HL-60 (cell line): Measurements from ENCODE around the gene ACSF3.

ENCODE experiments used
- DNase-seq, 2 experiments: peaks; one replicate each; pipeline ENCODE4 v3.0.0-alpha.2; 2010 to 2020; ENCODE audit warnings: low read depth in 1 of 2, low spot score in 1 of 2
- H3K27ac ChIP-seq: fragments of 250-450 bp; sonication (Bioruptor Pico); replicated peaks from 2 replicates; pipeline ENCODE4 v1.5.1; 2020; ENCODE audit warnings: mild to moderate bottlenecking, moderate library complexity
- H3K27me3 ChIP-seq: fragments of 250-450 bp; sonication (Bioruptor Pico); 2 replicates; pipeline ENCODE4 v1.5.1; 2021; ENCODE audit warnings: mild to moderate bottlenecking, moderate library complexity; ENCODE audit not compliant: insufficient read depth, poor library complexity, severe bottlenecking
- H3K4me3 ChIP-seq: replicated peaks from 2 replicates; pipeline ENCODE4 v1.5.1; 2011; ENCODE audit warnings: mild to moderate bottlenecking, control low read depth, low read length; ENCODE audit not compliant: insufficient read depth
- GABPA ChIP-seq: IDR thresholded peaks from 2 replicates; pipeline ENCODE4 v1.6.1; 2012; ENCODE audit warnings: low read depth
- POLR2AphosphoS5 ChIP-seq: IDR thresholded peaks from 2 replicates; pipeline ENCODE4 v1.6.1; 2012; ENCODE audit warnings: low read depth
- SPI1 ChIP-seq: IDR thresholded peaks from 2 replicates; pipeline ENCODE4 v1.6.1; 2012; ENCODE audit warnings: low read depth, mild to moderate bottlenecking, borderline replicate concordance
- TF ChIP-seq, protein P1 (sequence below): IDR thresholded peaks from 2 replicates; pipeline ENCODE4 v1.6.1; 2012; ENCODE audit warnings: low read depth; ENCODE audit not compliant: insufficient replicate concordance
- TF ChIP-seq, protein P2 (sequence below): IDR thresholded peaks from one replicate; pipeline ENCODE4 v1.5.1; 2011; ENCODE audit warnings: low read length, control low read depth, inconsistent platforms; ENCODE audit not compliant: insufficient read depth

The ACSF3 gene

DNA sequence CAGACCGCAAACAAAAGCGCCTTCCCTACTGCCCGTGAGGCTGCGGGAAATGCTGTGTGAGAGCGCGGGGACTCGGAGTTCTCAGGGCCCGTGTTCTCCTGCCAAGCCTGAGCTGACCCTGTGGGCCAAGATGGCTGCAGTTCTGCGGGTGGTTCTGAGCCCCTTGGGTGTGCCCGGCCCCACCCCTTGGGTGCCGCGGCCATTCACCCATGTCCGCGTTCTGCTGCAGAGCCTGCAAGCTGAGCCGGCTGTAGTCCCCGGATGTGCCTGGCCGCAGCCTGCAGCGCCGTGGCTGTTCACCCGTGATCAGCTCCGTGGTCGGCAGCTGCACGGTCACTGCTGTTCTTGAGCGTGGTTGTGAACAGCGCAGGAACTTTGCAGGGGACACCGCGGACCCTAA lies 20.0 kb downstream of the ACSF3 start:
- TF ChIP-seq POLR2AphosphoS5 (no peak), GABPA (no peak), SPI1 (no peak)
- TF ChIP-seq, protein P1, sequence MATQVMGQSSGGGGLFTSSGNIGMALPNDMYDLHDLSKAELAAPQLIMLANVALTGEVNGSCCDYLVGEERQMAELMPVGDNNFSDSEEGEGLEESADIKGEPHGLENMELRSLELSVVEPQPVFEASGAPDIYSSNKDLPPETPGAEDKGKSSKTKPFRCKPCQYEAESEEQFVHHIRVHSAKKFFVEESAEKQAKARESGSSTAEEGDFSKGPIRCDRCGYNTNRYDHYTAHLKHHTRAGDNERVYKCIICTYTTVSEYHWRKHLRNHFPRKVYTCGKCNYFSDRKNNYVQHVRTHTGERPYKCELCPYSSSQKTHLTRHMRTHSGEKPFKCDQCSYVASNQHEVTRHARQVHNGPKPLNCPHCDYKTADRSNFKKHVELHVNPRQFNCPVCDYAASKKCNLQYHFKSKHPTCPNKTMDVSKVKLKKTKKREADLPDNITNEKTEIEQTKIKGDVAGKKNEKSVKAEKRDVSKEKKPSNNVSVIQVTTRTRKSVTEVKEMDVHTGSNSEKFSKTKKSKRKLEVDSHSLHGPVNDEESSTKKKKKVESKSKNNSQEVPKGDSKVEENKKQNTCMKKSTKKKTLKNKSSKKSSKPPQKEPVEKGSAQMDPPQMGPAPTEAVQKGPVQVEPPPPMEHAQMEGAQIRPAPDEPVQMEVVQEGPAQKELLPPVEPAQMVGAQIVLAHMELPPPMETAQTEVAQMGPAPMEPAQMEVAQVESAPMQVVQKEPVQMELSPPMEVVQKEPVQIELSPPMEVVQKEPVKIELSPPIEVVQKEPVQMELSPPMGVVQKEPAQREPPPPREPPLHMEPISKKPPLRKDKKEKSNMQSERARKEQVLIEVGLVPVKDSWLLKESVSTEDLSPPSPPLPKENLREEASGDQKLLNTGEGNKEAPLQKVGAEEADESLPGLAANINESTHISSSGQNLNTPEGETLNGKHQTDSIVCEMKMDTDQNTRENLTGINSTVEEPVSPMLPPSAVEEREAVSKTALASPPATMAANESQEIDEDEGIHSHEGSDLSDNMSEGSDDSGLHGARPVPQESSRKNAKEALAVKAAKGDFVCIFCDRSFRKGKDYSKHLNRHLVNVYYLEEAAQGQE, result no peak
- TF ChIP-seq, protein P2, sequence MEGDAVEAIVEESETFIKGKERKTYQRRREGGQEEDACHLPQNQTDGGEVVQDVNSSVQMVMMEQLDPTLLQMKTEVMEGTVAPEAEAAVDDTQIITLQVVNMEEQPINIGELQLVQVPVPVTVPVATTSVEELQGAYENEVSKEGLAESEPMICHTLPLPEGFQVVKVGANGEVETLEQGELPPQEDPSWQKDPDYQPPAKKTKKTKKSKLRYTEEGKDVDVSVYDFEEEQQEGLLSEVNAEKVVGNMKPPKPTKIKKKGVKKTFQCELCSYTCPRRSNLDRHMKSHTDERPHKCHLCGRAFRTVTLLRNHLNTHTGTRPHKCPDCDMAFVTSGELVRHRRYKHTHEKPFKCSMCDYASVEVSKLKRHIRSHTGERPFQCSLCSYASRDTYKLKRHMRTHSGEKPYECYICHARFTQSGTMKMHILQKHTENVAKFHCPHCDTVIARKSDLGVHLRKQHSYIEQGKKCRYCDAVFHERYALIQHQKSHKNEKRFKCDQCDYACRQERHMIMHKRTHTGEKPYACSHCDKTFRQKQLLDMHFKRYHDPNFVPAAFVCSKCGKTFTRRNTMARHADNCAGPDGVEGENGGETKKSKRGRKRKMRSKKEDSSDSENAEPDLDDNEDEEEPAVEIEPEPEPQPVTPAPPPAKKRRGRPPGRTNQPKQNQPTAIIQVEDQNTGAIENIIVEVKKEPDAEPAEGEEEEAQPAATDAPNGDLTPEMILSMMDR, result no peak
- no peak overlapping the region for H3K4me3 ChIP-seq
- no peak overlapping the region for H3K27ac ChIP-seq
- no peaks in the 10 kb centered on the region for H3K27me3 ChIP-seq
- no peak for DNase-seq

DNA sequence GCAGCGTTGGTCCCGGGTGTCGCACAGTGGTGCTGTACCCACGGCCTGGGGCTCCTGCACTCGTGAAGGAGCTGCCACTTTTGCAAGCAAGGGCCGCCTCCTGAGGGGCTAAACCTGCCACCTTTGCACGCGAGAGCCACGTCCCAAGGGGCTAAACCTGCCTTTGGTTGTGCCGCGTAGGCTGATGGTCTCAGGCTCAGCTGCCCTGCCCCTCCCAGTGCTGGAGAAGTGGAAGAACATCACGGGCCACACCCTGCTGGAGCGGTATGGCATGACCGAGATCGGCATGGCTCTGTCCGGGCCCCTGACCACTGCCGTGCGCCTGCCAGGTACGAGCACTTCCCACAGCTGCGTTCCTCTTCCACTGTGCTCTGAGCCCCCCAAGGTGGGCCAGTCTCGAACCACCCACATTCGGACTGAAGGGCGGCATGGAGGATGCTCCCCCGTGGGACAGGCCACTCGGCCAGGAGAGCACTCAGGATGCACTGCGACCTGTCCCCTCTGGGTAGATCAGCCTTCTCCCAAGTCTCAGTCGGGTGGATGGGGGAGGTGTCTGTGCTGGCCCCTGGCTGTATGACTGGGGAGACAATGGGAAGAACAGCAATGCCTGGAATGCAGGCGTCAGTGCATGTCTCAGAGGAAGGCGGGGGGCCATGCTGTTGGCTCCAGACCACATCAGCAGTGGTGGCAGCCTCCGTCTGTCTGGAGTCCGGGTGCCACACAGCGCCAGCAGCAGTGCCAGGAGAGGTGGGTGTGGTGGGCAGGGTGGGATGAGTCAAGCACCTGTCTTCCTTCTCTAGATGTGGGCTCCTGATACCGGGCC lies 20.7 kb downstream of the ACSF3 start:
- peak overlapping the region; percentile 78 for H3K27ac ChIP-seq
- TF ChIP-seq, protein P1, result no peak
- TF ChIP-seq, protein P2, result no peak
- TF ChIP-seq SPI1 (no peak), GABPA (no peak), POLR2AphosphoS5 (no peak)
- no peaks in the 10 kb centered on the region for H3K27me3 ChIP-seq
- H3K4me3 ChIP-seq, result no peak overlapping the region; the same call in 1 of the 2 replicates
- DNase-seq, result no peak

DNA sequence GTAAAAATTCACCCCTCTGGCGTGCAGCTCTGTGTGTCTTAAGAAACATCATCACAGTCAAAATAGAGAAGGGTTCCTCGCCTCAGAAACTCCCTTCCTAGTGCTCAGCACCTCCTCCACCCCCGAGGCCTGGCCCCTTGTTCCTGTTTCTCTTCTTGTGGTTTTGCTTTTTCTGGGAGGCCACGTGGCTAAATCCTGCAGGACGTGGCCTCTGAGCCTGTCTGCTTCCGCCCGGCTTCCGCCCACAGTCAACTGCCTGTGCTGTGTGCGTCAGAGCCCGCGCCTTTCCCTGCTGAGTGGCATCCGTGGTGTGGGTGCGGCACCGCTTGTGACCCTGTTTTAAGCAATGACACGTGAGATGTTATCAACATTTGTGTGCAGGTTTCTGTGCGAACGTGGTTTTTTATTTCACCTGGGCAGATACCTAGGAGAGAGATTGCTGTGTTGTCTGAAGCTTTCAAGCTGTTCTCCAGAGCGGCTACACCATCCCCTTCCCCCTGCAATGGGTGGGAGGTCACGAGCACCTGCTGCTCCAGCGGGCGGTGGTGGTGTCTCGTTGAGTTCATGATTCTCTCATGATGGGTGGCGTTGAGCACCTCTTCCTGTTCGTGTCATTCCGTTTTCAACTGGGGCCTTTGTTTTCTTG lies 21.7 kb downstream of the ACSF3 start:
- Histone ChIP-seq H3K4me3 (peak overlapping the region; percentile 15), H3K27ac (peak overlapping the region; percentile 78)
- peak; percentile 79 to 92 for DNase-seq

More for the DNA sequence above, 21.7 kb downstream of the ACSF3 start:
- no peaks in the 10 kb centered on the region for H3K27me3 ChIP-seq
- TF ChIP-seq, protein P2, result no peak
- TF ChIP-seq SPI1, result peak; percentile 64; the same call in 1 of the 2 replicates
- TF ChIP-seq, protein P1, result no peak
- TF ChIP-seq POLR2AphosphoS5, result peak; percentile 76
- peak; percentile 29; the same call in 1 of the 2 replicates for TF ChIP-seq GABPA
